HG02571 (cell line): Measurements from ENCODE around the gene CACNB2.
A peak's percentile ranks its signal among the peaks of the same experiment; 100 is the strongest.

ENCODE experiments used
- ATAC-seq: cut with Tn5 transposase; IDR thresholded peaks from one replicate; pipeline ENCODE4 v1.9.1; 2021; ENCODE audit warnings: mild to moderate bottlenecking, moderate library complexity; ENCODE audit not compliant: unreplicated experiment

The CACNB2 gene

GRCh38 chr10:18381679-18382078 is 241.5 kb downstream of the CACNB2 start:
- no peak for ATAC-seq

DNA sequence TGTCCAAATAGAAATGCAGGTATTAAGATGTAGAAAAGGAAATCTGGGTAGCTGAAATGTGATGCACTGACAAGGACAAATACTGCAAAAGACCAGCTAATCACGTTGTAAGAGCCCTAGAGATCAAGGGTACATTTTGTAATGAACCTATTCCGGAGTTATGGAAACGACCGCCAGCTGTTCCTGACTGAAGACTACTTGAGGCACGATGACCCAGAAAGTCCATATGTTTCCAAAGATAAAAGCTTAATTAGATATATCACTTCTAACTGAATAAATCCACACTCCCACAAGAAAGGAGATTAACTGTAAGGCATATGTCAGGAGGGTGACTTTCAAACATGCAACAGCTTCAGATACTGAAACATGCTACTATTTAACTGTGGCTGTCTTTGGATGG is 257.7 kb downstream of the CACNB2 start:
- ATAC-seq: no peak

DNA sequence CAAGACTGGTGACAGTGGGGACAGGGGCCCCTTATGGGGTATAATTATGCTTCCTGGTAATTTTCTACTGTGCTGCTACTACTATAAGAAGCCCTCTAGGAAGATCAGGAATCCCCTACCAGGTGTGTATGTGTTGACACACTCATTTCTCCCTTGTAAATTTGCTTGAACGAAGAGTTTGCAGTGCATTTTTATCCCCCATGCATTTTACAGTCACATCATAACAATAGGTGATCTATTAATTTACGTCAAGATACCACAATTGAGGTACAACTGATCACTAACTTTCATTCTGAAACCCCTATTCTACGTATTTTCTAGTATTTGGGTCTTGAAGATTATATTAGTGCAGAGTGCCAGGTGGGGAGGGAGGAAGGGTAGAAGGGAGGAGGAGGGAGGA is 258.9 kb downstream of the CACNB2 start:
- ATAC-seq: peak; percentile 42

DNA sequence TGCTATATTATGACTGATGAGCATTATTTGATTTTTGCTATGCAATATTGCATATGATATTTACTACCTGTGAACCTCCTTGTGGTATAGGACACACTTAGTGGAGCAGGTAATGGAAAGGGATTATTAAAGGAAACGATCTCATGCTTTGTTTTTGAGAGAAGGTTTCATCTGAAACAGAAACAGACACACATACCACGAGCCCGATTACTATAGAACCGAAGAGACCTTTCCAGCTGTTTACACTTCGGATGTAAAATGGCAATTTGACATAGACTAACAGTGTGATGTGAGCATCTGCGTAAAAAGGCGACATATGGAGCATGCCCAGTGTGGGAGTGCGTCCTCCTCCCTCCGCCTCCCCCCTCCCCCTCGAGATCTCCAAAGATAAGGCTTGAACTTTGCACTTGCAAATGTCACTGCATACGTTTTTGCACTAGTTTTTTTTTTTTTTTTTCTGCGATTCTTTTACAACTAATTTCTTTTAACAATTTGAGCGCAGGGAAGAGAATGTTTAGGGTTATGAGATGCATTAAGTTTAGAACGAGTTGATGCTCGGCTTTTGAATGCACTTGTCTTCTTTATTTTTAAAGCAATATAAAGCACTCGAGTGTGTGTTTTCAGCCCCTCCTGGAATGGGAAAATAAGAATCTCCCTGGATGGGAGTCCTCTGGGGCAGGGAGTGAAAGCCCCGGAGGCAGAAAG is 260.1 kb downstream of the CACNB2 start:
- ATAC-seq: peak; percentile 48

DNA sequence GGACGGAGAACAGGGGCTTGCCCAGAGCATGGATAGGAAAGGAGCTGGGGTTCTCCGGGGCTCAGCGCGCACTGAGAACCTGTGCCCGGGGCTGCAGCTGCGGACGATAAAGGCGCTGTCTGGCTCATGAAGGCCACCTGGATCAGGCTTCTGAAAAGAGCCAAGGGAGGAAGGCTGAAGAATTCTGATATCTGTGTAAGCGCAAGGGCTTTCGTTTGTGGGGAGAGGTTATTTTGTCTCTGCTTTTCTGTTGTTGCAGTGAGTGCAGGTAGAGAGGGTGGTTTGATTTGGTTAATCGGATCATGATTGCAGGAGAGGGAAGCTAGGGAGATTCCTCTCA is 260.7 kb downstream of the CACNB2 start:
- ATAC-seq: no peak

DNA sequence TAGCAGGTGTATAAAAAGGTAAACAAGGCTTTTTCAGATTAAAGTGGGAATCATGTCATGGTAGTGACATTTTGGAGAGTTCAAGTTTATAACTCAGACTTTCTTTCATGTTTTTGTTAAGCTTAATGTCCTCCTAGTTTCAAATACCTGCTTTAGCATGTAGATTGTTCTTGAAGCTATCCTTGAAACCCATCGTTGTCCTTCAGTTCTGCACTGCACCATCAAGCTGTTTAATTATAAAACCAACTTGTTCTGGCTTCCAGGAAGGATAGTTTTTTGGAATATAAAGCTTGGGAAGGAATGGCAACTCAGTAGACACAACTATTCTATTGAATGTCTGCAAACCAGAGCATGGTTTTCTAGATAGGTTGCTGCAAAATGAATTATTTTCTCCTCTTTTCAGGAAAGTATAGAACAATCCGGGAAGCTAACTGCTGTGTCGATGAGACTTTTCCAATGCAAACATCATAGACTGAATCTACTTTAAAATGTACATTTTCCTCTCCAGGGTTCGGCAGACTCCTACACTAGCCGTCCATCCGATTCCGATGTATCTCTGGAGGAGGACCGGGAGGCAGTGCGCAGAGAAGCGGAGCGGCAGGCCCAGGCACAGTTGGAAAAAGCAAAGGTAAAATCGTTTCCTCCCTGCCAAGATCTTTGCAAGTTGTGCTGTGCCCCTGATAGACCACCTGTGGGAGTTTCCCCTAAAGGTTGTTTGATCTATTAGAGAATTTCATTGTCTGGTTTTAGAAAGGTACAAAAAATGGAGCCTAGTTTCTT is 261.4 kb downstream of the CACNB2 start:
- no peak for ATAC-seq

- ATAC-seq: no peak
Observed at GRCh38 chr10:18402853-18403252, 262.6 kb downstream of the CACNB2 start.

GRCh38 chr10:18404530-18404929 is 264.3 kb downstream of the CACNB2 start:
- ATAC-seq: no peak

DNA sequence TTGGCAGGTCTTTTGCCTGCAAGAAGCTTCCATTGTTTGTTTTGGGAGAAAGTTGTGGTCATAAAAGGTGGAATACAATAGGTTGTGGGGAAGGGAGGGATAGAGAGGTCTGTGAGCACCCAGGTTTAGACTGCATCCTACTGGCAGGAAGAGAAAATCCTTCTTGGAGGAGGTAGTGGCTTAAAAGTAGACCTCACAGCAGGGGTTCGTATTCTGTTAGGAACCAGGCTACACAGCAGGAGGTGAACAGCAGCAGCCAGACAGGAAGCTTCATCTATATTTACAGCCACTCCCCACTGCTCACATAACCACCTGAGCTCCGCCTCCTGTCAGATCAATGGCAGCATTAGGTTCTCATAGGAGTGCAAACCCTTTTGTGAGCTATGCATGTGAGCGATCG is 265.9 kb downstream of the CACNB2 start:
- no peak for ATAC-seq

DNA sequence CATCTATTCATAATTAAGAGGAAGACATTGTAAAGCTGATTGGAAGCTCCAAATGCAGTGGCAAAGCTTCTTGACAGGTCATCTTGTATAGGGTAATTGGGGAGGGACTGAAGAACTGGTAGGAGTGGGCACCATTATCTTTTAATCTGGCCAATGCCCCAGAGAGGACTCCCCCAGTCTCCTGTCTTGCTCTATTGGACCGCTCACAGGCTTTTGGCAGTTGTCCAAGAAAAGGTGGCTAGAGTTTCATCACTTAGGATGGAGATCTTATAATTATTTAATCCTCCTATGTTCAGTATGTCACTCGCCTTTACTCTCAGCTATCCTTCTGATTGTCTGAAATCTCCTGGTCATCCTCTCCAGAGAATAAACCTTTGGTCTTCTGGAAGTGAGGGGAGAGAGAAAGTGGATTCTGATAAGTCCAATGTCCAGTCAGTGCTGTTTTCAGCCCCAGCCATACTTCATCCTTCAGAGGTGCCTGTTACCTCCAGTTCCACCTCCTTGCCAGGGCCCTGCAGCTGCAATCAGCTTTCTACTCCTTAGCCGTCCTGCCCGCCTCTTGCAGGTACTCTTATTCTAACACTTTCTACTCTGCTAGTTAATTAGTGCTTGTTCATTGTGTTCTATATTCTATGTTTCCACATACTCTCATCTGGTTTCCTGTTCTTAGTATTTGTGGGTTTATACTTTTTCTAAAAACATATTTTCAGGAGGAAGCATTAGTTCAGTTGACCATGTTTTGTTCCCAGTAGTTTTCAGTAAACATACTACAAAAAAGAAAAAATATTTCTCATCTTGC is 269.6 kb downstream of the CACNB2 start:
- ATAC-seq: no peak

DNA sequence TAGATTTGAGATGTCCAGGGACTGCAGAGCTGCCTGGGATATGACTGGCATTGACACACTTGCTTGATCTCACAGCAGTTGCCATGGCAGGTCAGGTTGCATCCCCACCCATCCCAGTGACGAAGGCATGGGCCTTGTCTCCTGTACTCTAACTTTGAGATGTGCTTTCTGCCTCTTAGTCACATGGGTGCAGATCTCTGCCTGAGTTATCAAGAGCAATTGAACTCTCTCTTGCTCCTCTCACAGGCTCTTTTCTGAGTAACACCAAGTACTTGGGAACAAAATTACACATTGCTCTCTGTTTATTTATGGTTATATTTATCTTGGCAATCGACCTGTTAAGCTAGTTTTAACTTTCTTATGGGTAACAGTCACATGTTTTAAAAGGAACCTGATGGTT is 273.8 kb downstream of the CACNB2 start:
- ATAC-seq: no peak

DNA sequence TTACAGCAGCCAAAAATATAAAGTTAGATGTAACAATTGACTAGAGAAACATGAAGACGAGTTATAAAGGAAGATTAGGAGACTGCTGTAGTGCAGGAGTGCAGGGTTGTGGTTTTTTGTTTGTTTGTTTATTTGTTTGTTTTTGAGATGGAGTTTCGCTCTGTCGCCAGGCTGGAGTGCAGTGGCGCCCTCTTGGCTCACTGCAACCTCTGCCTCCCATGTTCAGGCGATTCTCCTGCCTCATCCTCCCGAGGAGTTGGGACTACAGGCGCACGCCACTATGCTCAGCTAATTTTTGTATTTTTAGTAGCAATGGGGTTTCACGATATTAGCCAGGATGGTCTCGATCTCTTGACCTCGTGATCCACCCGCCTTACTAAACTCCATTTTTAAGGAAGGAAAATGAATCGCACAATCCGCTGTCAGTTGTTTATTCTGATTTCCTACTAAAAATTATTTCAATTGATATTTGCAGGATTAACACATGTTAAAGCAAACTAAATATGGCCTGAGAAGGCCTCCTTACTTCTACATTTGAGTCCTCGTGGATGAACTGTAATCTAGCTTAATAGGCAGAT is 277.8 kb downstream of the CACNB2 start:
- ATAC-seq: no peak

DNA sequence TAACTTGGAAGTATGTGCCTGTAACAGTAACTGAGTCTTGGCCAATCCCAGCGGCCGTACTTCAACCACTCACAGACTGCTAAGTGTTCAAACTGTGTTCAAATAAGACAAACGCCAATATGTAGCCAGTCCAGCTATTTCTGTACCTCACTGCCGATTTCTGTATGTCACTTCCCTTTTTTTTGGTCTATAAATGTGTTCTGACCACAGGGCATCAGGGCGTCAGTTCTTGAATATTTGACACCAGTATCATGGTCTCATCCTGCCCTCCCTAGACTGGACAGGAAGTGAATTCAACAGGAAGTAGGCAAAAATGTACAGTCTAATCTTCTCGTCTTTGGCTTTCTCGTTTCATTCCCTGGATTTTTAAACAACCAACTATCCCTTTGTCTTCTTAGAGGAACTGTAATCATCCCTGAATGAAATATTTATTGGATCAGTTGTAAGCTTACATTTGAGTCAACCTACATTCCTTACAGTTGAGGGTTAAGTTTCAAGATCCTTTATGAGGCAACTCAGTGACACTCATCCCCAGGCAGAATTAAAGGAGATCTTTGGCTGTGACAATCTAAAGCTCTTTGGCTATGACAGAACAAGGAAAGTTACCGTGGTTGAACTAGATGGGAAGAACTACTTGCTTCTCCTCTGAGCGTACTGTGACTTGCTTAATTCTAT is 278.5 kb downstream of the CACNB2 start:
- no peak for ATAC-seq

- ATAC-seq: no peak
Observed at GRCh38 chr10:18419945-18420344, 279.7 kb downstream of the CACNB2 start.

- no peak for ATAC-seq
Observed at GRCh38 chr10:18421726-18422293, 281.6 kb downstream of the CACNB2 start.

DNA sequence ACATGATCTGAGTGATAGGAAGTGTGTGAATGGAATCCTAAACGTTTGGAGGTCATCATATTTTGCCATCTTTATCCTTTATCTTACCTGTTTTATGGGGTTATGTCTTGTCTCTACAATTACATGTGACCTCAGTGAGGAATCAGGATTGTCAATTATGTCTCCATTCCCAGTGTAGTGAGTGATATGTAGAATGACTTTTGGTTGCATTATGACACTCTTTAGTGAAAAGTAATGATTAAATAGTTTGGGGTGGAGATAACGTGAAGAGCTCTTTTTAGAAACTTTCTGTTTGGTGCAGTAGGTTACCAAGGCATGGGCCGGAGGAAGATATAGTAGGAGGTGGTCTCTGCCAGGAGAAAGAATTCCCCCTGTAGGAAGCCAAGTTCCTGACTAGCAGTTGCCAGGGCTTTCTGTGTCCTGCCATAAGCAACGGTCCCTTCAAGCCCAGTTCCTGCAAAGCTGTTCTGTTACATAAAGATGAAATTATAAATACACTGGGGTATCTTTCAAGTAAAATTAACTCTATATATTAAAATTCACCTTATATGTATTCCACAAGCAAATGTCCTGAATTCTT is 282.9 kb downstream of the CACNB2 start:
- no peak for ATAC-seq

GRCh38 chr10:18424200-18424599 is 284.0 kb downstream of the CACNB2 start:
- ATAC-seq: no peak

GRCh38 chr10:18429335-18429734 is 289.1 kb downstream of the CACNB2 start:
- ATAC-seq: no peak

GRCh38 chr10:18436902-18437301 is 296.7 kb downstream of the CACNB2 start:
- no peak for ATAC-seq

GRCh38 chr10:18437486-18437885 is 297.3 kb downstream of the CACNB2 start:
- no peak for ATAC-seq
